Transverse colon (tissue), 3 donors: Measurements from ENCODE around the gene C4orf54.

ENCODE experiments used
- POLR2A ChIP-seq: fragments of 450-650 bp; IDR thresholded peaks from one replicate; pipeline ENCODE4 v1.6.1; 2016; ENCODE audit warnings: antibody characterized with exemption, mild to moderate bottlenecking, moderate library complexity
- TF ChIP-seq, protein P1 (sequence below), 5 experiments: fragments of 200-600 bp in 3 of 5; fragments of 450-650 bp in 2 of 5; sonication (generic) in 3 of 5; IDR thresholded peaks; 1 replicate in 2 of 5; 2 replicates in 3 of 5; pipeline ENCODE4 v1.5.1; 2016 to 2017; ENCODE audit warnings: antibody characterized with exemption in 5 of 5, inconsistent platforms in 3 of 5, mild to moderate bottlenecking in 2 of 5, moderate library complexity in 1 of 5

DNA sequence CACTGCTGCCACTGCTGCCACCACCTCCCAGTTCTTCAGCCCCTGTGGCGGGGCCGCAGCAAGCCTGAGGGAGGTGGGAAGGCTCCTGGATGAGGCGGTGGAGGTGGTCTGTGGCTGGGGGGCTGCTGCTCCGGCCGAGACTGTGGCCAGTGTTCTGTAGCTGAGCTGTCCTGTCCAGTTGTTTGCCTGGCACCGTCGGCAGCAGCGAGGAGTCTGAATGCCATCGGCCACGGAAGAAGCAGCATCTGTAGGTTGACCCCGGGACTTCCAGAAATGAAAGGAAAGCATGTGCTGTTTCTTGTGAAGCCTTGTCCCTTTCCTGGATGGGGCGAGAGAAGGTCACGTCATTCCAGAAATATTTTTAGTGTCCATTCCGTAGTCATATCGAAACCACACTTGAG lies 3.3 kb downstream of the C4orf54 start:
- no peak for TF ChIP-seq POLR2A
- TF ChIP-seq, protein P1, sequence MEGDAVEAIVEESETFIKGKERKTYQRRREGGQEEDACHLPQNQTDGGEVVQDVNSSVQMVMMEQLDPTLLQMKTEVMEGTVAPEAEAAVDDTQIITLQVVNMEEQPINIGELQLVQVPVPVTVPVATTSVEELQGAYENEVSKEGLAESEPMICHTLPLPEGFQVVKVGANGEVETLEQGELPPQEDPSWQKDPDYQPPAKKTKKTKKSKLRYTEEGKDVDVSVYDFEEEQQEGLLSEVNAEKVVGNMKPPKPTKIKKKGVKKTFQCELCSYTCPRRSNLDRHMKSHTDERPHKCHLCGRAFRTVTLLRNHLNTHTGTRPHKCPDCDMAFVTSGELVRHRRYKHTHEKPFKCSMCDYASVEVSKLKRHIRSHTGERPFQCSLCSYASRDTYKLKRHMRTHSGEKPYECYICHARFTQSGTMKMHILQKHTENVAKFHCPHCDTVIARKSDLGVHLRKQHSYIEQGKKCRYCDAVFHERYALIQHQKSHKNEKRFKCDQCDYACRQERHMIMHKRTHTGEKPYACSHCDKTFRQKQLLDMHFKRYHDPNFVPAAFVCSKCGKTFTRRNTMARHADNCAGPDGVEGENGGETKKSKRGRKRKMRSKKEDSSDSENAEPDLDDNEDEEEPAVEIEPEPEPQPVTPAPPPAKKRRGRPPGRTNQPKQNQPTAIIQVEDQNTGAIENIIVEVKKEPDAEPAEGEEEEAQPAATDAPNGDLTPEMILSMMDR (IDR thresholded peaks at IDR 0.05): no peak
